ENCODE measurements around the gene PKP4. TPM values are rescaled to one million over a fixed set of nuclear protein-coding genes. Genes with fewer than 3 reads are reported as not detected.

Gene PKP4
- total and polyA plus RNA-seq, 2 experiments from 2014 or later, result 35.7 to 92.3 TPM

DNA sequence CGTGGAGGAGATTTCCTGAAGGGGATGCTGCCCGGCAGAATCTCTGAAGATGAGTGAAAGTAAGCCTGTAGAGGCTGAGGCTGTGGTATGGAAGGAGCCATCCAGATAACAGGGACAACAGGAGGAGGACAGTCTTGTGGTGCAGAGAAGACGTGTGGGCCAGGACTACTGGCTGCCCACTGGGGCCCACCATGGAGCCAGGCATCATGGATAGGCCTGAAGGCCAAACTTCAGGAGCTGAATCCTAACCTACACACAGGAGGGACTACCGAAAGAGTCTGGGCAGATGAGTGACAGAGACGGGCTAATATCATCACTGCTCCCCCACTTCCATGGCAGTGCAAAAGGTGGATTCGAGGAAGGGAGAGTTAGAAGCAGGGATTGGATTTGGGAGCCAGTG is 207.0 kb downstream of the PKP4 start (continued):
- TF ChIP-seq, protein P1, sequence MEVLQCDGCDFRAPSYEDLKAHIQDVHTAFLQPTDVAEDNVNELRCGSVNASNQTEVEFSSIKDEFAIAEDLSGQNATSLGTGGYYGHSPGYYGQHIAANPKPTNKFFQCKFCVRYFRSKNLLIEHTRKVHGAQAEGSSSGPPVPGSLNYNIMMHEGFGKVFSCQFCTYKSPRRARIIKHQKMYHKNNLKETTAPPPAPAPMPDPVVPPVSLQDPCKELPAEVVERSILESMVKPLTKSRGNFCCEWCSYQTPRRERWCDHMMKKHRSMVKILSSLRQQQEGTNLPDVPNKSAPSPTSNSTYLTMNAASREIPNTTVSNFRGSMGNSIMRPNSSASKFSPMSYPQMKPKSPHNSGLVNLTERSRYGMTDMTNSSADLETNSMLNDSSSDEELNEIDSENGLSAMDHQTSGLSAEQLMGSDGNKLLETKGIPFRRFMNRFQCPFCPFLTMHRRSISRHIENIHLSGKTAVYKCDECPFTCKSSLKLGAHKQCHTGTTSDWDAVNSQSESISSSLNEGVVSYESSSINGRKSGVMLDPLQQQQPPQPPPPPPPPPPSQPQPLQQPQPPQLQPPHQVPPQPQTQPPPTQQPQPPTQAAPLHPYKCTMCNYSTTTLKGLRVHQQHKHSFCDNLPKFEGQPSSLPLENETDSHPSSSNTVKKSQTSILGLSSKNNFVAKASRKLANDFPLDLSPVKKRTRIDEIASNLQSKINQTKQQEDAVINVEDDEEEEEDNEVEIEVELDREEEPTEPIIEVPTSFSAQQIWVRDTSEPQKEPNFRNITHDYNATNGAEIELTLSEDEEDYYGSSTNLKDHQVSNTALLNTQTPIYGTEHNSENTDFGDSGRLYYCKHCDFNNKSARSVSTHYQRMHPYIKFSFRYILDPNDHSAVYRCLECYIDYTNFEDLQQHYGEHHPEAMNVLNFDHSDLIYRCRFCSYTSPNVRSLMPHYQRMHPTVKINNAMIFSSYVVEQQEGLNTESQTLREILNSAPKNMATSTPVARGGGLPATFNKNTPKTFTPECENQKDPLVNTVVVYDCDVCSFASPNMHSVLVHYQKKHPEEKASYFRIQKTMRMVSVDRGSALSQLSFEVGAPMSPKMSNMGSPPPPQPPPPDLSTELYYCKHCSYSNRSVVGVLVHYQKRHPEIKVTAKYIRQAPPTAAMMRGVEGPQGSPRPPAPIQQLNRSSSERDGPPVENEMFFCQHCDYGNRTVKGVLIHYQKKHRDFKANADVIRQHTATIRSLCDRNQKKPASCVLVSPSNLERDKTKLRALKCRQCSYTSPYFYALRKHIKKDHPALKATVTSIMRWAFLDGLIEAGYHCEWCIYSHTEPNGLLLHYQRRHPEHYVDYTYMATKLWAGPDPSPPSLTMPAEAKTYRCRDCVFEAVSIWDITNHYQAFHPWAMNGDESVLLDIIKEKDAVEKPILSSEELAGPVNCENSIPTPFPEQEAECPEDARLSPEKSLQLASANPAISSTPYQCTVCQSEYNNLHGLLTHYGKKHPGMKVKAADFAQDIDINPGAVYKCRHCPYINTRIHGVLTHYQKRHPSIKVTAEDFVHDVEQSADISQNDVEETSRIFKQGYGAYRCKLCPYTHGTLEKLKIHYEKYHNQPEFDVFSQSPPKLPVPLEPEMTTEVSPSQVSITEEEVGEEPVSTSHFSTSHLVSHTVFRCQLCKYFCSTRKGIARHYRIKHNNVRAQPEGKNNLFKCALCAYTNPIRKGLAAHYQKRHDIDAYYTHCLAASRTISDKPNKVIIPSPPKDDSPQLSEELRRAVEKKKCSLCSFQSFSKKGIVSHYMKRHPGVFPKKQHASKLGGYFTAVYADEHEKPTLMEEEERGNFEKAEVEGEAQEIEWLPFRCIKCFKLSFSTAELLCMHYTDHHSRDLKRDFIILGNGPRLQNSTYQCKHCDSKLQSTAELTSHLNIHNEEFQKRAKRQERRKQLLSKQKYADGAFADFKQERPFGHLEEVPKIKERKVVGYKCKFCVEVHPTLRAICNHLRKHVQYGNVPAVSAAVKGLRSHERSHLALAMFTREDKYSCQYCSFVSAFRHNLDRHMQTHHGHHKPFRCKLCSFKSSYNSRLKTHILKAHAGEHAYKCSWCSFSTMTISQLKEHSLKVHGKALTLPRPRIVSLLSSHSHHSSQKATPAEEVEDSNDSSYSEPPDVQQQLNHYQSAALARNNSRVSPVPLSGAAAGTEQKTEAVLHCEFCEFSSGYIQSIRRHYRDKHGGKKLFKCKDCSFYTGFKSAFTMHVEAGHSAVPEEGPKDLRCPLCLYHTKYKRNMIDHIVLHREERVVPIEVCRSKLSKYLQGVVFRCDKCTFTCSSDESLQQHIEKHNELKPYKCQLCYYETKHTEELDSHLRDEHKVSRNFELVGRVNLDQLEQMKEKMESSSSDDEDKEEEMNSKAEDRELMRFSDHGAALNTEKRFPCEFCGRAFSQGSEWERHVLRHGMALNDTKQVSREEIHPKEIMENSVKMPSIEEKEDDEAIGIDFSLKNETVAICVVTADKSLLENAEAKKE (CRISPR knock-in tag; IDR thresholded peaks at IDR 0.05), result no peak
- TF ChIP-seq JUNB (IDR thresholded peaks at IDR 0.05; ENCODE audit: unreplicated experiment) (no peak), STAT1 (IDR thresholded peaks at IDR 0.05; ENCODE audit: unreplicated experiment) (no peak)

DNA sequence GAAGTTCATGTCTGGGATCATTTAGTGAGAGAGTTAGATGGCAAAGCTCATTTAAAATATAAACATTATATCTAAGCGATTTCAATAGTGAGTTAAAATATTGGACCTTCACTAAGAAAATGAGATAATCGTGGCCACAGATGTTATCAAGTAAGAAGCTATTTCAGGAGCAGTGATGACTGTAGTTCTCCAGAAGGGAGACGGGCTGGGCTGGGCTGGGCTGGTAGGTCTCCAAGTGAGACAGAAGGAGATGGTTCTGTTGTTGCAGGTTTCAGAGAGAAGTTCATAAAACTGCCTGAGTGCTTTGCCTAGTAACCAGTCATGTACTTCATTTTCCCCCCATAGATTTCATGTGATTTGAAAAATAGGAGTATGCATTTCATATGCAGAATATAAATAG is 208.2 kb downstream of the PKP4 start:
- Mint-ChIP-seq H3K27ac (no peak overlapping the region), H3K27me3 (ENCODE audit: insufficient read depth, low read depth, poor library complexity) (peaks cover 1% of the 10 kb centered on the region), H3K4me1 (no peaks in the 10 kb centered on the region), H3K9me3 (no peaks in the 10 kb centered on the region), H3K36me3 (ENCODE audit: low read depth) (peaks cover 44% of the 10 kb centered on the region), H3K4me3 (no peak overlapping the region)
- Histone ChIP-seq H4K20me1 (replicated peaks; ENCODE audit: insufficient read depth) (no peaks in the 10 kb centered on the region), H3K4me1 (ENCODE audit: insufficient read depth) (no peaks in the 10 kb centered on the region), H2AFZ (no peak overlapping the region), H3K27me3 (ENCODE audit: insufficient read depth) (no peaks in the 10 kb centered on the region), H3K79me2 (replicated peaks; ENCODE audit: insufficient read depth) (no peaks in the 10 kb centered on the region), H3K9me2 (ENCODE audit: insufficient read depth) (no peaks in the 10 kb centered on the region), H3K4me2 (no peak overlapping the region), H3K36me3 (ENCODE audit: insufficient read depth) (peaks cover 19% of the 10 kb centered on the region; the same call in 1 of the 2 replicates), H3K4me3 (no peak overlapping the region), H3F3A (replicated peaks; ENCODE audit: low read depth) (no peaks in the 10 kb centered on the region), H3K27ac (ENCODE audit: low read depth) (no peak overlapping the region)
- no peak for ATAC-seq
- DNase-seq (ENCODE audit: low spot score), result no peak
- TF ChIP-seq STAT1 (IDR thresholded peaks at IDR 0.05; ENCODE audit: unreplicated experiment), result no peak
- TF ChIP-seq, protein P2, sequence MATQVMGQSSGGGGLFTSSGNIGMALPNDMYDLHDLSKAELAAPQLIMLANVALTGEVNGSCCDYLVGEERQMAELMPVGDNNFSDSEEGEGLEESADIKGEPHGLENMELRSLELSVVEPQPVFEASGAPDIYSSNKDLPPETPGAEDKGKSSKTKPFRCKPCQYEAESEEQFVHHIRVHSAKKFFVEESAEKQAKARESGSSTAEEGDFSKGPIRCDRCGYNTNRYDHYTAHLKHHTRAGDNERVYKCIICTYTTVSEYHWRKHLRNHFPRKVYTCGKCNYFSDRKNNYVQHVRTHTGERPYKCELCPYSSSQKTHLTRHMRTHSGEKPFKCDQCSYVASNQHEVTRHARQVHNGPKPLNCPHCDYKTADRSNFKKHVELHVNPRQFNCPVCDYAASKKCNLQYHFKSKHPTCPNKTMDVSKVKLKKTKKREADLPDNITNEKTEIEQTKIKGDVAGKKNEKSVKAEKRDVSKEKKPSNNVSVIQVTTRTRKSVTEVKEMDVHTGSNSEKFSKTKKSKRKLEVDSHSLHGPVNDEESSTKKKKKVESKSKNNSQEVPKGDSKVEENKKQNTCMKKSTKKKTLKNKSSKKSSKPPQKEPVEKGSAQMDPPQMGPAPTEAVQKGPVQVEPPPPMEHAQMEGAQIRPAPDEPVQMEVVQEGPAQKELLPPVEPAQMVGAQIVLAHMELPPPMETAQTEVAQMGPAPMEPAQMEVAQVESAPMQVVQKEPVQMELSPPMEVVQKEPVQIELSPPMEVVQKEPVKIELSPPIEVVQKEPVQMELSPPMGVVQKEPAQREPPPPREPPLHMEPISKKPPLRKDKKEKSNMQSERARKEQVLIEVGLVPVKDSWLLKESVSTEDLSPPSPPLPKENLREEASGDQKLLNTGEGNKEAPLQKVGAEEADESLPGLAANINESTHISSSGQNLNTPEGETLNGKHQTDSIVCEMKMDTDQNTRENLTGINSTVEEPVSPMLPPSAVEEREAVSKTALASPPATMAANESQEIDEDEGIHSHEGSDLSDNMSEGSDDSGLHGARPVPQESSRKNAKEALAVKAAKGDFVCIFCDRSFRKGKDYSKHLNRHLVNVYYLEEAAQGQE (IDR thresholded peaks at IDR 0.05; ENCODE audit: unreplicated experiment), result no peak
- no peak for TF ChIP-seq ETS1 (IDR thresholded peaks at IDR 0.05)
- no peak for TF ChIP-seq NANOG (IDR thresholded peaks at IDR 0.05; ENCODE audit: borderline replicate concordance)
- no peak for TF ChIP-seq POLR2AphosphoS5 (IDR thresholded peaks at IDR 0.05; ENCODE audit: low read depth)
- no peak for TF ChIP-seq JUNB (IDR thresholded peaks at IDR 0.05; ENCODE audit: unreplicated experiment)
- no peak for TF ChIP-seq ZNF114 (CRISPR knock-in tag; IDR thresholded peaks at IDR 0.05)
- TF ChIP-seq CREB1 (CRISPR knock-in tag; IDR thresholded peaks at IDR 0.05; ENCODE audit: low read depth), result no peak
